Fibroblast of skin of right biceps (primary cell): Measurements from ENCODE around the gene DYDC2.
"Not testable (repeated sequence)": the region's sequence is repeated elsewhere in the genome, so short reads cannot be mapped to it uniquely, and the experiment has no call there.

Source experiments
- DNase-seq: peaks from one replicate; pipeline ENCODE4 v3.0.0-alpha.2; 2013

The DYDC2 gene, protein sequence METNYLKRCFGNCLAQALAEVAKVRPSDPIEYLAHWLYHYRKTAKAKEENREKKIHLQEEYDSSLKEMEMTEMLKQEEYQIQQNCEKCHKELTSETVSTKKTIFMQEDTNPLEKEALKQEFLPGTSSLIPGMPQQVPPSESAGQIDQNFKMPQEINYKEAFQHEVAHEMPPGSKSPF

DNA sequence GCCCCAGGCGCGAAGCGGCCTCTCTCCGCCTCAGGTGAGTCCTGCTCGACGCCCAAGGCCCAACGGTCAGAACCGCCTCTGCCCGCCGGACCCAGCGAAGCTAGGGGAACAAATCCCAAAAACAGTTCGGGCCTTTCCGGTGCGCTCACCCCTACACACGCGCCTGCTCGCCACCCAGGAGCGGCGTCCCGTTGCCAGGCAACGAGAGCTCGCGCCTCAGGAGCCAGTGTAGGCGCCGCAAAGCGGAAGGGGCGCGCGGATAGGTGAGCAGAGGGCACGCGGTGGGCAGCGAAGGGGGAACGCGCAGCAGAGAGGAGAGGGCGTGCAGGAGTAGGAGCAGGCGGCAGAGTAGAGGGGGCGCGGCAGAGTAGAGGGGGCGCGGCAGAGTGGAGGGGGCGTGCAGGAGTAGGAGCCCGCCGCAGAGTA, at the start of gene DYDC2, which contains the start of gene DYDC1:
Gene DYDC2, plus strand, starts transcription at position 219 of the 426 bp plus-strand sequence. CDS start 5,663 bp downstream, outside the sequence.
Gene DYDC1, minus strand, starts transcription at position 193 of the 426 bp plus-strand sequence. CDS start 4,154 bp downstream, outside the sequence.
- DNase-seq, result peak; percentile 31

DNA sequence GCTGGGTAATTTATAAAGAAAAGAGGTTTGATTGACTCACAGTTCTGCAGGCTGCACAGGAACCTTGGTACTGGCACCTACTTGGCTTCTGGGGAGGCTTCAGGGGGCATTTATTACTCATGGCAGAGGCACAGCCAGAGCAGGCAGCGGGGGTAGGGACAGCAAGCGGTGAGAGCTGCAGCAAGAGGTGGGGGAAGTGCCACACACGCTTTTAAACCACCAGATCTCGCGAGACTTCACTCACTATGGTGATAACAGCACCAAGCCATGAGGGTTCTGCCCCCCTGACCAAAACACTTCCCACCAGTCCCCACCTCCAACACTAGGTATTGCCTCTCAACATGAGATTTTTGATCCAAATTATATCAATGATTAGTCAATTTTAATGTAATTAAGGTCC, 43.1 kb upstream of the DYDC2 start:
- DNase-seq, result no peak

DNA sequence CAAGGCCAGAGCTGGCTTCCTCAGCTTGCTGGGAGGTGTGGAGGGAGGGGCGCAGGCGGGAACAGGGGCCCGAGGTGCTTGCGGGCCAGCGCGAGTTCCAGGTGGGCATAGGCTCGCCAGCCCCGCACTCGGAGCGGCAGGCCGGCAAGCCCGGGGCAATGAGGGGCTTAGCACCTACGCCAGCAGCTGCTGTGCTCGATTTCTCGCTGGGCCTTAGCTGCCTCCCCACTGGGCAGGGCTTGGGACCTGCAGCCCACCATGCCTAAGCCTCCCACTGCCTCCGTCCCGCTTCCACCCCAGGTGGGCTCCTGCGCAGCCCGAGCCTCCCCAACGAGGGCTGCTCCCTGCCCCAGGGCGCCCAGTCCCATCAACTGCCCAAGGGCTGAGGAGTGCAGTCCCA, 41.2 kb upstream of the DYDC2 start:
- DNase-seq, result no peak

DNA sequence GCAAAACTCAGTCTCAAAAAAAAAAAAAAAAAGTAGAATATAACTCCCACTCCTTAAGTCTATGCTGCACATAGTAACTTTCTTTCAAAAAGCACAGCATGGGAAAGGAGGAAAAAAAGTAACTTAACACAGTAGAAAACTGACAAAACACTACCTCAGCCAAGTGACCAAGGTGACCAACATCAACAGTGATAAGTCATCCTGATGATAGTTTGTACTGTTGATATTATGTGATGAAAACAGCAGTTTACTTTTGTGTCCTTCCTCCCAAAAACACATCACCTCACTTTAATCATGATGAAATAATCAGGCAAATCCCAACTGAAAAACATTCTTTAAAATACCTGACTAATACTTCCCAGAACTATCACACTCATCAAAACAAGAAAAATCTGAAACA, 37.8 kb upstream of the DYDC2 start:
- DNase-seq, result no peak

DNA sequence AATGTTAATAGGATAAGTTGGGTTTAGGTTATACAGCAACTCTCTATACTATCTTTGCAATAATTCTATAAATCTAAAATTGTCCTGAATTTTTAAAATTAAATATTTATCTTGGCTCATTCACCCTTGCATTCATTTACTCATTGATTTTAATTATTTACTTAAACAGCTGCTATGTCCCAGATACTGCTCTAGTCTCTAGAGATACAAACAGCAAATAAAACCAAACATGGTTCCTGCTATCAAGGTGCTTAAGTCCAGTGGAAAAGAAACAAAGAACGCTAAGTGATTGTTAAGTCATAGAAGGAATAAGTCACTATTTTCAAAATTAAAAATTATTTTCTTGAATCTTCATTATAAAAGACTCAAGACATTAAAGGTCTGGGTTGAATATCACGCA, 37.3 kb upstream of the DYDC2 start:
- no peak for DNase-seq

DNA sequence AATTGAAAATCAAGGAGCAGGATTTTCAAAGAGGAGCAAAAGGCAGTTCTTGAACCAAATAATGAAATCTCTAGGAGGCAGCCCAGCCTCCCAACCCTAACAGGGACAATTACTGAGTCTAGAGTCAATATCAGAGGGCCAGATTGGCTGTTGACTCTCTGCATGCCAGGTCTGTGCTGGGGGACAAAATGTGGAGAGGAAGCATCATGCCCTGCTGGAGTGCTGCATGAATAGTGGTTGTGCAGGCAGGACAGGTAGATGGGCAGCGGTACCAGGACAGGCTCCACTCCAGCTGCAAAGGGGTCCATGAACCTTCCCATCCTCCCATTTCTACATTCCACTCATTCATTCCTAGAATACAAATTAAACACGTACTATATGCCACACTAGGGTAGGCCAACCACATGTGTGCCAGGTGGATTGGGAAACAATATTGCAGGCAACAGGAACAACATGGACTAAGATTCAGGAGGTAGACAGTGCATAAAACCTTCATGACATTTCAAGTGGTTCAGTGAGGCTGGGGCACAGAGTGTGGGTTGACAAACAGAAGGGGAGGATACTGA, 36.8 kb upstream of the DYDC2 start:
- DNase-seq, result no peak

DNA sequence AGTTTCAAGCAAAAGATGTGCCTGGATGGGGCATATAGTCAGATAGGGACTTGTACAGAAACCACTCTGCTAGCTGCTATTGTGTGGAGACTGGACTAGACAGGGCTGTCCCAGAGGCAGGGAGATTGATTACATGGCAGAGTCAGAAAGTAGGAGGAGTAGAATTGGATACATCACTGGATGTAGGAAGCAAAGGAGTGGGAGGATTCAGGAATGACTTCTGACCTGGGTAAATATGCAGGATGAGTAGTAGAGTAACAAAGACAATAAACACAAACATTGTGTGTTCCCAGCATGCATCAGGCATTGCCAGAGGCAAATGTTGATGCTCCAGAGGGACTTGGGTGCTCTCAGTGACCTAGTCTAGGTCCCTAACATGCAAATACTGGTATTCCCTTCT, 36.2 kb upstream of the DYDC2 start:
- no peak for DNase-seq

DNA sequence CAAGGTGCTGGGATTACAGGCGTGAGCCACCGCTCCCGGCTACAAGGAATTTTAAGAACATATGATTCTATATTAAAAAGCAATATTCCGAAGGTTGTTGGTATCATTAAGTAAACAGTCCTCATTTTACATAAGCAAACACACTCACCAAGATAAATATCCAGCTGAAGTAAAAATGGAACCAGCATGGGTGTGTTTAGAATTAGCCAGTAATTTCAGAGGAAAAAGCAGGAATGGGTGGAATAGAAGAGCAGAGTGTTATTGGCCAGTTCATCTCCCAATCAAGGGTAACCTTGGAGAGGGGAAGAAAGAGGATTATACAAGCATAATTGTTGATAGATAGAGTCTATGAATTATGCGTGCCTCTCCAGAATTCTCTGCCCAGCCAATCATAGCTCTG, 35.4 kb upstream of the DYDC2 start:
- no peak for DNase-seq

DNA sequence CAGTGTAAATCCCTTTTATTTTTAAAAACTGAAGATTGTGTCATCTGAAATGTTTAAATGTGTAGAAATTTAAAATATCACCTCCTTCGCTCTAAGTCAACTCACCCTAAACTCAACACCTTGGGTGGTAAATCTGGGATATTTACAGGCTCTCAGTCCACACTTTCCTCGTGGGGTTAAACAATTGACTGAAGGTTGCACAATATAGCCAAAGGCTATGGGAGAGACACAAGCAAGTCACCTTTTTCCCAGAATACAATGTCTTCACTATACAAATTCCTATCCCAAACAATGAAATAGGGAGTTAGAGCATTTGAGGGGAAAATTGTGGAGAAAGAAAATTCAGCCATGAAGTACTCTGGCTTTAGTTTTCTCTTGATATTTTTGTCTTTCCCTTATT, 34.4 kb upstream of the DYDC2 start:
- no peak for DNase-seq

DNA sequence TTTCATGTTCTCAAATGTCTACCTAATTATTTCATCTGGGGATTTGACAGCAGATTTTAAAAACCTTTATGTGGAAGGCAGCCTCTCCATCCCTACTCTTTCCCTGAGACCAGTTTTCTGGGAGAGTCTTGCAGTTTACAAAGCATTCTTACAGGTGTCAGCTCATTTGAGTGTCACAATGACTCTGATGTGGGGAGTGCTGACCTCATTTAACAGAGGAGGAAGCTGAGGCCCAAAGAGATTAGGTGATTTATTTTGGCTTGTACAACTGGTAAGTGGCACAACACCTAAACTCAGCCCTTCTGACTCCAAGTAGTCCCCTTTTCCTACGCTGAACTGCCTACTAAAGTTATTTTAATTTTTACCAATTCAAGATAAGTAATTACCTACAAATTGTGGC, 33.9 kb upstream of the DYDC2 start:
- no peak for DNase-seq

DNA sequence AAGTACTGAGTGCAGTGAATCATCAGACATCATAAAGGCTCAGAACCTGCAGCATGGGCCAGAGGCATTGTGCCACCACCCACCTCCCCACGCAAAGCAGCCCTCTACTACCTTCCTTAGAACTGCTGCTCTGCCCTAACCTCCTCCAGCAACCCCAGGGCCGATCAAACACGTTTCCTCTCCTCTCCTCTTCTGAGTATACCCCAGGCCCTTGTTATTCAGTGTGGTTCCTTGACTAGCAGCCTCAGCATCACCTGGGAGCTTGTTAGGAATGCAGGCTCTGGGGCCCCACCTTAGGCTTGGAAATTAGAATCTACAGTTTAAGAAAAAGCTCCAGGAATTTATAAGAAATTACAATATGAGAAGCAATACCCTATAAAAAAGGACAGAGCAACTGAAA, 33.3 kb upstream of the DYDC2 start:
- no peak for DNase-seq

DNA sequence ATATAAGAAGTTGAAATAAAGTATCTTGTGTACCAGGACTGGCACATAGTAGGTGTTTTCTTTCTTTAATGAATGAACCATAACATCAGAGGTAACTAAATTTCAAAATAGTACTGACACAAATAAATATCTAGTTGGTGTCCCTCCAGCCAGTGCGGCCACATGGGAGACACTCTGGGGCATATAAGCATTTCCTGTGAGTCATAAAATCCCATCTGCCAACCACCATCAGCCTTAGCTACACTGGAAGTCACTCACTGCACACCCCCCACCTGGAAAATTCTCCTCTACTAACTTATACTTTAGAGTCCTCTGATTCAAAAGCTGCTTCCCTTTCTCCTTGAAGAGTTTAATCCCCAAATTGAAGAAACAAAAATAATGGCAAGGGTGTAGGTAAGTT, 32.5 kb upstream of the DYDC2 start:
- DNase-seq, result peak; percentile 74

DNA sequence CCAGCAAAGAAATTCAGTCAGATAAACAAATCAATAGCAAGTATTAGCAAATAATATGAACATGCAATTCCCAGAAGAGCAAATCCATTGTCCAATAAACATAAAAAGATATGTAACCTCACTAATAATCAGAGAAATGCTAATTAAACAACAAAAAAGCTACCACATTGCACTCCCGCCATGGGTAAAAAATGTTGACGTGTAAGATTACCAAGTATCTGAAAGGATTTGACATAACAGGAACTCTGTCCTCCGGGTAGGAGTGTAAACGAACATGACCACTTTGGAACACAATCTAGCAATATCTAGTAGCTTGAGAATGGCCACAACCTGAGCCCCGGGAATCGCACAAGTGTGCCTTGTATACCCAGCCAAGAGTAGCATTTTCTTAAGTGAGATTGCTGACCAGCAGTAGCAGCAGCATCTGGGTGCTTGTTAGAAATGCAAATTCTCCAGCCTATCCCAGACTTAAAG, 31.7 kb upstream of the DYDC2 start:
- no peak for DNase-seq

DNA sequence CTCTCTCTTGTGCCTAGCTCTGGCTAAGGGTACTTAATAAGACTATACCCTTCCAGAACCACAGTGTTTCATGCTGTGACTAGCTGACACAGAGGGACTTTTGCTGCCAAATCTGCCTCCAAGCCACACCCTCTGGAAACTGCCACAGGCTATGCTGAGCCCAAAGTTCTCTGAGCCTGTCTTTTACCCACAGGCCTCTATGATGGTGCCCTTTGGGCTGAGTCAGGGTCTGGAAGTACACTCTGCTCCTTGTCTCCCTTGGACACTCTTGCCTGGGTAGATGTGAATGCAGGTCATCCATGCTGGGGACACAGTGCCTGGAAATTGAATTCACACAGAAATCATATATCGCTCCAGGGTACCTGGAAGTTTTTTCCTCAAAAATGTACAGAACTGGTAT, 22.6 kb upstream of the DYDC2 start:
- DNase-seq, result no peak

DNA sequence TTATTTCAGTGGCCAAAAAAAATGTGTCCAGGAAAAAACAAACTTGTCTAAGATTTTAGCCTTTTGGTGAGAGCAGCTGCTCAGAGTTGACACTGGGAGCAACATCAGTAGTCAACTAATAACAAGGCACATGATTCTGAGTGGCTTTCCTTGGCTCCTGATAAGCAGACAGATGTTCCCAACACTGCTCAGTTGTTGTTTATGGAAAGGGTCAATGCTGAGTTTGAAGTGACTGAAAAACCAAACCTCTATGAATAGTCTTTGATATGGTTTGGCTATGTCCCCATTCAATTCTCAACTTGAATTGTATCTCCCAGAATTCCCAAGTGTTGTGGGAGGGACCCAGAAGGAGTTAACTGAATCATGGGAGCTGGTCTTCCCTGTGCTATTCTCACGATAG, 12.3 kb upstream of the DYDC2 start:
- DNase-seq, result no peak

DNA sequence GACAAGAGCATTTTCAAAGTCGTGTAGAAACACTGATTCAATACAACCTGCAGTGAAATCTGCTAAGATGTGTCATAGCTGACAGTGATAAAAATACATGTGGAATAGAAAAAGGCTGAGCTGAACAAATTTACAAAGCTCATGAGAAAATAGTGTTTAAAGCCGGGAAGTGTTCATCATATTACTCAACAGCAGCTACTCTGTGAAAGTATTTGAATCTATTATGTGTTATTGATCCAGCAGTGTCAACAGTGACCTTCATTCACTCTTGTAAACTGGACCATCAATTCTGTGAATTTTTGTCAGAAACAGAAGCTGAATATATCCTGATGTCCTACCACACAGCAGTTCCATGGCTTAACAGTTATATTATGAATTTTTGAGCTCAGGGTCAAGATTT, 11.7 kb upstream of the DYDC2 start:
- DNase-seq, result no peak

DNA sequence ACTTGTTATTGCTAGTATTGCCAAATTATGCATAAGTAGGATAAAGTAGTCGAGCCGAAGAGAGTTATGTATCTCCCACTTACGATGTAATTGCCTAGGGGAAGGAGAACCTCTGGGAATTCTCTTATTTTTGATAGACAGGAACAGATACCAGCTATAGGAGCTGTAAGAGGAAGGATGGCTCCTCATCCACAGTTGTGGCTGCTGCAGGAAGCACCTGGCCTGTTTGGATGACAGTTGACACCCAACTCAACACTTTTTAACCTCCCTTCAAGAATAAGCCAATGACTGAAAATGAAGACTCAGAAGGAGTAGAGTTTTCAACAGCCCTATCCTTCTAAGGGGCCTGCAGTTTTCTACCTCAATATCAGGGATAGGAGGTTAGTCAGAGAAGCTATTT, 6.3 kb upstream of the DYDC2 start:
- DNase-seq, result no peak

DNA sequence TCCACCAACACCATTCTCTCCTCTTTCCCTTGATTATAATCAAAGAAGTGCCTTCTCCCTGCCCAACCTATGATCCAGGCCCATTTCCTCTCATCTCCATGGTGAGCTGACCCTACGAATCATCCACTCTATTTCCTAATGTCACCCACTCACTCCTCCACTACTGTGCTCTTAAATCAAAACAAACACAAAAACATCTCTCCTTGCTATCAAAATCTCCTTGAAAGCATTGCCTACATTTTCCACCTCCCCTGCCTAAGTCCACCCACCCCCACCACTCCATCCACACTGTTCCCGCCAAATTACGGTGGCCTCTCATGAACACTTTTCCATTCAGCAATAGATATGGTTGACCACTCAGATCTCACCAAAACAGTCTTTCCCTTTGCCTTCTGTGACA, 5.4 kb upstream of the DYDC2 start:
- DNase-seq, result no peak

DNA sequence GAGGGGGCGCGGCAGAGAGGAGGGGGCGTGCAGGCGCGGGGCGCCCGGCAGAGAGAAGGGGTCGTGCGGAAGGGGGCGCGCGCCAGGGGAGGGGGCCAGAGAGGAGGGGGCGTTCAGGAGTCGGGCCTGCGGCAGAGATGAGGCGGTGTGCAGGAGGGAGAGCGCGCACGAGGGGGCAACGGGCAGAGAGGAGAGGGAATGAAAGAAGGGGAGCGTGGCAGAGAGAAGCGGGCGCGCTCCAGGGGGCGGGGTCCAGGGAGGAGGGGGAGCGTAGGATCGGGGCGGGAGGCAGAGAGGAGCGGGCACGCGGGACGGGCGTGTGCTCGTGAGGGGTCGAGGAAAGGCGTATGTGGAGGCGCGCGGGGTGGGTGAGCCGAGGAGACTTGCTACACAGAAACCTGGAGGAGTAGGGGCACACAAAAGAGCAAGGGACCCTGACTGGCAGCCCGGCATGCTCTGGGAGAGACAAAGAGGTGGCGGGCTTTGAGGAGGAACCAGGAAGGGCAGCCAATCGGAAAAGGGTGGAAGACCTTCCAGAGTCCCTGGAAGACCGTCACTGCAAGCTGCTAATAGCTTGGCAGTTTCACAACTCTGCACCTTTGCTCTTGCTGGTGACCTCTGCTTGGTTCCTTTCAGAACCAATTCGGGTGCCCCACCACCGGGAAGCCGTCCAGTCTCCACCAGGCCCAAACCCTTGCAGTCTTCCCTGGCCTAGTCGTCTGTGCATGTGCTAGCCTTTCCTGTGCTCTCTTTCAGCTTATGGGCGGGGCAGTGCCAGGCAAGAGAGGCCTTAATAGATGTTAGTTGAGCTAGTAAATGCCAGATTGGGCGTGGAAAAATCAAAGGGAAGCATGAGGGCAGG, 639 bp downstream of the DYDC2 start:
- no peak for DNase-seq

DNA sequence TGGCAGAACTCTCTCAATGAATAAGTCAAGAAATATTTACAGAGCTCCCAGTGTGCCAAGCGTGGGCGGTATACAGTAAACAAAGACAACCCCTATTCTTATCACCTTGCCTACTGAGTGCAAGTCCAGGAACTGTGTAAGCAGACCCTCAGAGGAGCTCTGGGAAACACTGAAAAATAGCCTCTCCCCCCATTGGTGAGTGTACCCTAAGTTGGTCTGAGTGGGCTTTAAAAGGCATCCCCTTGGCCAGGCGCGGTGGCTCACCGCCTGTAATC, 1.2 kb downstream of the DYDC2 start:
- DNase-seq, result no peak

DNA sequence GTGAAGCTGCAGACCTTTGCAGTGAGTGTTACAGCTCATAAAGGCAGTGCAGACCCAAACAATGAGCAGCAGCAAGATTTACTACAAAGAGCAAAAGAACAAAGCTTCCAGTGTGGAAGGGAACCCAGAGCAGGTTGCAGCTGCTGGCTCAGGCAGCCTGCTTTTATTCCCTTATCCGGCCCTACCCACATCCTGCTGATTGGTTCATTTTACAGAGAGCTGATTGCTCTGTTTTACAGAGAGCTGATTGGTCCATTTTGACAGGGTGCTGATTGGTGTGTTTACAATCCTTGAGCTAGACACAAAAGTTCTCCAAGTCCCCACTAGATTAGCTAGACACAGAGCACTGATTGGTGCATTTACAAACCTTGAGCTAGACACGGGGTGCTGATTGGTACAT, 2.3 kb downstream of the DYDC2 start:
- not testable (repeated sequence) for DNase-seq

DNA sequence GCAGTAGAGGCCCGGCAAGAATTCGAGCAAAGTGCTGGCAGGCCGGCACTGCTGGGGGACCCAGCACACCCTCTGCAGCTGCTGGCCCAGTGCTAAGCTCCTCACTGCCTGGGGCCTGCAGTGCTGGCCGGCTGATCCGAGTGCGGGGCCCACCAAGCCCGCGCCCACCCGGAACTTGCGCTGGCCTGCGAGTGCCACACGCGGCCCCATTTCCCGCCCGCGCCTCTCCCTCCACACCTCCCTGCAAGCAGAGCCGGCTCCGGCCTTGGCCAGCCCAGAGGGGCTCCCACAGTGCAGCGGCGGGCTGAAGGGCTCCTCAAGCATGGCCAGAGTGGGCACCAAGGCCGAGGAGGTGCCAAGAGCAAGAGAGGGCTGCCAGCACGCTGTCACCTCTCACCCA, 3.1 kb downstream of the DYDC2 start:
- DNase-seq, result no peak

DNA sequence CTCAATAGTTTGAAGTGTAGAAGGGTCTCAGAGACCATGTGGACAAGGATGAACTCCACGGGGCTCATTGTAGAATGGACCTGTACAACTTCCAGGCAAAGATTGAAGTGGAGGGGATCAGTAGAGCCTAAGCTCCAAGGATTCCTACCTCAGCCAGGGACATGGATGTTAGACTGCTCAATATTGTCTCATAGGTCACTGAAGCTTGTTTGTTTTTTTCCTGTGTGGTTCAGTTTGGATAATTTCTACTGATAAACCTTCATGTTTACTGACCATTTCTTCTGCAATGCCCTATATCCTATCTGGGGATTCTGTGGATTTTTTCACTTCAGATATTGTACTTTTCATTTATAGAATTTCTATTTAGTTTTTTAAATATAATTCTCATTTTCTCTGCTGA, 8.9 kb downstream of the DYDC2 start:
- DNase-seq, result no peak

DNA sequence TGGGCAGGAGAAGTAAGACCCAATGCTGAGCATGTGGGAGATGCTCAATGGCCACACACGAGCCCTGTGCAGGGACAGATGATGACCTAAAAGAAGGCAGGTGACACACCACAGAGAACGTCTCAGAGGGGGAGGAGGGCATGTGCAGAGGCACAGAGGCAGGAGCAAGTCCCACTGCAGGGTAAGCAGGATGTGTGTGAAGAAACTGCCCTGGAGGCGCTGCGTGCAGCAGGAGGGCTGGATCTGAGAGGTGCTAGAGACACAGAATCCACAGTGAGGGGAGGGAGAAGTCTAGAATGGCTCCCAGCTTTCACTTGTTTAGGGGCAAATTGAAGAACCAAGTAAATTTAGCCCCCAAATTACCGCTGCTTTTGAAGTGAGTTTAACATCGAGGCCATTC, 14.9 kb downstream of the DYDC2 start:
- no peak for DNase-seq
